NCI-H748 (cell line): ENCODE results near the gene NUDT19.
"Not testable (repeated sequence)": the region's sequence is repeated elsewhere in the genome, so short reads cannot be mapped to it uniquely, and the experiment has no call there.

ENCODE experiments used
- DNase-seq: peaks from one replicate; lab custom pipeline; 2025; ENCODE audit not compliant: unreplicated experiment; lab: John Stamatoyannopoulos, UW

Gene NUDT19

DNA sequence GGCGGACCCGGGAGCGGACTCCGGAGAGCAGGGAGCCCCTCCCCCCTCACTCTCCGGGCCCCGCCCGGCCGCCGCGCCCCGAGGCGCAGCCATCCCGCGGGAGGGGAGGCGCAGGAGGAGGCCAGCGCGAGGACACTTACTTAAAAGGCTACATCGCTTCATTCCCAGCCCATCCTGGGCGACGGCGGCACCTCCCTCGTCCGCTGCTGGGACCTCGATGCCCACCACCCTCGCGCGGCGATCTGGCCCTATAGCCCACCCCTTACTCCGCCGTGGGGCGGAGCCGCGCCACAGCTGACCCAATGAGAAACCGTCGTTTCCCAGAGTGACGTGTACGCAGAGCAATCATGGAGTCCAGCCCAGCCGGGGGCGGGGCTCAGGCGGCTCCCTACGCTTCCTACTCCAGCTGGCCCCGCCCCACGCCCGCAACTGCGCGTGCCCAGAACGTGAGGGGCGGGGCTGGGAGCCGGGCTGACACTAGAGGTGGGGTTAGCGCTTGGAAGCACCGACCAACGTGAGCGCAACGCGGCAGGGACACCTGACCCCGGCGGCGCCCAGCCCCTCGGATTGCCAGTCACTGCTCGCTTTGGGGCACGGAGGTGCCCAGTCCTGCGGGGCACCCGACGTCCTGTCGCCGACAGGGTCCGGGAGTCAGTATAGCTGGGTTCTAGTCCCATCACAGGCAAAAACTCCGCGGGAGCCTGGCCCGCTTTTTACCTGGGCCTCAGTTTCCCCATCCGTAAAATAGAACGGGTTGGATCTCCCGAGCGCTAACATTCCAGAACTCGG lies 16.5 kb upstream of the NUDT19 start, which contains the start of gene ANKRD27:
ANKRD27 (minus strand) TSS at position 250 of the 789 bp plus-strand sequence. CDS start 16,165 bp downstream, outside the sequence.
- DNase-seq, result peak; percentile 99

DNA sequence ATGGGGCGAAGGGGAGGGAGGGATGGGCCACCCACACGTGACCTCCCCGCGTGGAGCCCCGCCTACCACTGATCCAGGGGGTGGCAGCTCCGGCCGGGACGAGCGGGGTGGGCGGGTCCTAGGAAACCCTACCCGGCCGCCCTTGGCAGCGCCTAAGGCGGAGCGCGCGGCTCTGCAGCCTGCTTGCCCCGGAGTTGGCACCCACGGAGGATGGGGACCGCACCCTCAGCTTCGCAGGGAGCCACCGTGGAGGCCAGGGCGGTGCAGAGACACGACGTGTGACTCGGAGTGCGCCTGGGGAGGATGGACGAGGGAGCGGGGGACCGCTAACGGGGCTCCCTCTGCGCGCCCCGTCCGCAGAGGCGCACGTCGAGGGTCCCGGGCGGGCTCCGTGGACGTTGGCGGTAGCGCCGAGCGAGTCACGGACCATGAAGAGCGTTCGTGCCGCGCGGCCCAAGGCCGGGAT lies 15.9 kb upstream of the NUDT19 start, which contains the start of gene RGS9BP:
RGS9BP (plus strand) TSS at position 129 of the 466 bp plus-strand sequence. CDS start 416 bp downstream, outside the sequence.
- peak; percentile 80 for DNase-seq

- DNase-seq, result peak; percentile 80
These were observed 15.3 kb upstream of the NUDT19 start for GRCh38 chr19:32676186-32676894.

- peak; percentile 12 for DNase-seq
These were observed 14.7 kb upstream of the NUDT19 start for GRCh38 chr19:32676895-32677359.

DNA sequence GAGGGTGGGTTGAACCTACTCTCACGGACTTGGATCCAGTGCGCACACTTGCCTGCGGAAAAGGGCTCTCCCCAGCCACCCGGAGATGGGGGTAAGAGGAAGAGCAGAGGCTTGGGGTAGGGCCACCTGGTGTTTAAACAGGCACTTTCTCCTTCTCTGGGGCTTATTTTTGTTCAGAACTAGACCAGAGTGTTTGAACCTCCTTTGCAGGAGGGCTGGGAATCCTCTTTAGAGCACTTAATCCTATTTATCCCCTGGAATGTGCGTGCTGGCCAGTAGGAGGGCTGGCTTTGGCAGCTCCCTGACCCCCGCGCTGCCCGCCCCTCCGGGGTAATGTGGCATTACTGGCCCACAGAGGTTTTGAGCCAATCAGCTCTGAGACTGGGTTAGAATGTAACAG lies 14.0 kb upstream of the NUDT19 start:
- DNase-seq, result no peak

GRCh38 chr19:32680986-32681385 lies 10.6 kb upstream of the NUDT19 start:
- DNase-seq, result no peak

DNA sequence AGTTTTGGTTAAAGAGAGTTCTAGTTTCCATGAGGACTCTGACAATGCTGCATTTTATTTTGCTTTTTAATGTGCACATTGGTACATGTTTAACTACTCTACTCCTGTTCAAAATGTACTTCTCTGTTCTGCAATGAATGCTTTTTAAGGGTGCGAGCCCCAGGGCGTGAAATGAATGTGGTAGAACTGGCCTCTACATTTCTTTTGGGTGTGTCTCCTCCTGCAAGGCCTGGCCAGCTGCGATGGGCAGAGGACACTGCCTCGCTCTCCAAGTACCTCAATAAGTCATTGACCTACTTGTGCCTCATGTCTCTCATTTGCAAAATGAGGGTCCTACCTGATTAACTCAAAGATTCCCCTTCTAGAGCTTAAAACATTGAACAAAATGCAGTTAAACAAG lies 9.3 kb upstream of the NUDT19 start:
- DNase-seq, result no peak

DNA sequence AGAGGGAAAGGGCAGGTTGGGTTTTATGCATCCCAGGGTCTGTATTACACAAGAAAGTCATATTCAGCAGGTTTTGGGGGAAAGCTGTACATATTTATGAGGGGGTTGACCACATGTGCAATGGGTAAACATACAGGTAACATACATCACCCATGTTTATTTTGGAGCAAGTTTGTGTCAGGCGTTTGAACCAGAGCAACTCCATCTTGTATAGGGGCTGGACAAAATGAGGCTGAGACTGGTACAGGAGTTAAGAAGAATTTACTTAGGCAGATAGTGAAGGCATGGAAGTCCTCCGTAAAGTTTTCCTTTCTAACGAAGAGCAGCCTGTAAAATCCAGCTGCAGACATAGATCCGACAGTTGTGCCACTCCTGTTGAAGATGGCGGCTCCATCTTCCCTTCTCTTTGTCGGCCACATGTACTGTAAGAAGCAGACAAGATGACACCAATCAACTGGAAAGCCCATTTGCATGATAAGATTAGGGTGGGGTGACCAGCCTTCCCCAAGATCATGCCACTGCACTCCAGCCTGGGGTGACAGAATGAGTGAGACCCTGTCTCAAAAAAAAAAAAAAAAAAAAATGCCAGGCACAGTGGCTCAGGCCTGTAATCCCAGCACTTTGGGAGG lies 4.7 kb upstream of the NUDT19 start:
- no peak for DNase-seq

- DNase-seq, result no peak
These were observed 3.9 kb upstream of the NUDT19 start for GRCh38 chr19:32687681-32688080.

- no peak for DNase-seq
These were observed 3.3 kb upstream of the NUDT19 start for GRCh38 chr19:32688311-32688710.

DNA sequence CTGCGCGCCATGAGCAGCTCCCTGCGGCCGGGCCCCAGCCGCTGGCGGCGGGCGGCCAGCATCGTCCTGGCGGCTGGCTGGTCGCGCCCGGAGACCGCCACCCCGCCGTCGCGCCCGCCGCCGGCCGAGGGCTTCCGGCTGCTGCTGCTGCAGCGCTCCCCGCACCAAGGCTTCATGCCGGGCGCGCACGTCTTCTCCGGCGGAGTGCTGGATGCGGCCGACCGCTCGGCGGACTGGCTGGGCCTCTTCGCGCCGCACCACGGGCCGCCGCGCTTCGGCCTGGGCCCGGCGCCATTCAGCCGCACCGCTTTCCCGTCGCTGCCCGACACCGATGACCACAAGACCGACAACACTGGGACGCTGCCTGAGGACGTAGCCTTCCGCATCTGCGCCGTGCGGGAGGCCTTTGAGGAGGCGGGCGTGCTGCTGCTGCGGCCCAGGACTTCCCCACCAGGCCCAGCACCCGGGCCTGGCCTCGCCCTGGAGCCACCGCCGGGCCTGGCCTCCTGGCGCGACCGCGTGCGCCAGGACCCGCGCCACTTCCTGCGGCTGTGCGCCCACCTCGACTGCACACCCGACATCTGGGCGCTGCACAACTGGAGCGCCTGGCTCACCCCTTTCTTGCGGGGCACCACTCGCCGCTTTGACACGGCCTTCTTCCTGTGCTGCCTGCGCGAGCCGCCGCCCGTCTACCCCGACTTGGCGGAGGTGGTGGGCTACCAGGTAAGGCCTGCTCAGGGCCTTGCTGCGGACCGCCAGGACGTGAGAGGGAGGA lies 518 bp downstream of the NUDT19 start:
- DNase-seq, result peak; percentile 79

GRCh38 chr19:32692727-32693061 lies 1.1 kb downstream of the NUDT19 start:
- DNase-seq, result no peak

GRCh38 chr19:32693151-32694108 lies 1.8 kb downstream of the NUDT19 start:
- not testable (repeated sequence) for DNase-seq

GRCh38 chr19:32694316-32694715 lies 2.7 kb downstream of the NUDT19 start:
- peak; percentile 29 for DNase-seq

GRCh38 chr19:32694851-32695250 lies 3.2 kb downstream of the NUDT19 start:
- DNase-seq, result not testable (repeated sequence)

- DNase-seq, result not testable (repeated sequence)
These were observed 3.9 kb downstream of the NUDT19 start for GRCh38 chr19:32695506-32695905.

- DNase-seq, result not testable (repeated sequence)
These were observed 5.2 kb downstream of the NUDT19 start for GRCh38 chr19:32696771-32697170.

DNA sequence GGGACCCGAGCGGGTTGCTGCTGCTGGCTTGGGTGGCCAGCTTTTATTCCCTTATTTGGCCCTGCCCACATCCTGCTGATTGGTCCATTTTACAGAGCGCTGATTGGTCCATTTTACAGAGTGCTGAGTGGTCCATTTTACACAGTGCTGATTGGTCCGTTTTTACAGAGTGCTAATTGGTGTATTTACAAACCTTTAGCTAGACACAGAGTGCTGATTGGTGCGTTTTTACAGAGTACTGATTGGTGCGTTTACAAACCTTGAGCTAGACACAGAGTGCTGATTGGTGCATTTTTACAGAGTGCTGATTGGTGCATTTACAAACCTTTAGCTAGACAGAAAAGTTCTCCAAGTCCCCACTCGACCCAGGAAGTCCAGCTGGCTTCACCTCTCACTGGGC lies 8.5 kb downstream of the NUDT19 start:
- DNase-seq, result not testable (repeated sequence)

- DNase-seq, result peak; percentile 89
These were observed 10.4 kb downstream of the NUDT19 start for GRCh38 chr19:32702010-32702409.

DNA sequence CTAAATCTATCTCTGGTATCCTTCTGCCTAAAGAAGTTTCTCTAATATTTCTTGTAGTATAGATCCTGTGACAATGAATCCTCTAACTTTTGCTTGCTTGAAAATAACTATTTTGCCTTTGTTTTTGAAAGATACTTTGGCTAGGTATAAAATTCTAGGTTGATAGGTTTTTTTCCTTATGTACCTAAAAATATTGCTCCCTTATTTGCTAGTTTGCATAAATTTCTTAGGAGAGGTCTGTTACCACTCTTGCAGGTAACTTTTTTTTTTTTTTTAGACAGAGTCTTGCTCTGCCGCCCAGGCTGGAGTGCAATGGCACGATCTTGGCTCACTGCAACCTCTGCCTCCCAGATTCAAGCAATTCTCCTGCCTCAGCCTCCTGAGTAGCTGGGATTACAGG lies 12.4 kb downstream of the NUDT19 start:
- DNase-seq, result not testable (repeated sequence)
